HepG2 (cell line): ENCODE data around the gene LRRN4. TPM values are rescaled to one million over a fixed set of nuclear protein-coding genes. Genes with fewer than 3 reads are reported as not detected.

Experiments
- ARID2 ChIP-seq: sonication (generic); formaldehyde crosslinking; IDR thresholded peaks from 2 replicates; pipeline ENCODE4 v1.8.1; 2022; ENCODE audit warnings: mild to moderate bottlenecking, missing genetic modification reagents, borderline replicate concordance
- PHF20 ChIP-seq: sonication (generic); formaldehyde crosslinking; IDR thresholded peaks from 2 replicates; pipeline ENCODE4 v1.5.0; 2020; ENCODE audit warnings: mild to moderate bottlenecking, missing genetic modification reagents
- POLR2A ChIP-seq, 2 experiments: IDR thresholded peaks; 2 replicates each; pipeline ENCODE4 v1.6.1; 2011; ENCODE audit warnings: low read depth in 2 of 2, low read length in 2 of 2, mild to moderate bottlenecking in 1 of 2, moderate library complexity in 1 of 2; ENCODE audit not compliant: insufficient read depth in 1 of 2
- RXRB ChIP-seq: IDR thresholded peaks from 2 replicates; pipeline ENCODE4 v1.6.1; 2016; ENCODE audit warnings: borderline replicate concordance, missing genetic modification reagents, missing compliant biosample characterization
- SALL2 ChIP-seq: sonication (generic); formaldehyde crosslinking; IDR thresholded peaks from 2 replicates; pipeline ENCODE4 v1.8.1; 2023; ENCODE audit warnings: mild to moderate bottlenecking, missing genetic modification reagents, inconsistent platforms
- SNAI1 ChIP-seq: sonication (generic); formaldehyde crosslinking; IDR thresholded peaks from 2 replicates; pipeline ENCODE4 v1.5.0; 2020; ENCODE audit warnings: mild to moderate bottlenecking, missing genetic modification reagents, borderline replicate concordance
- SP1 ChIP-seq, 2 experiments: fragments of 450-650 bp in 1 of 2; sonication (generic) in 1 of 2; formaldehyde crosslinking in 1 of 2; IDR thresholded peaks; 2 replicates each; pipeline versions ENCODE4 v1.4.0 to v1.6.1; 2016 to 2020; ENCODE audit warnings: missing genetic modification reagents in 1 of 2
- ZNF33B ChIP-seq: sonication (generic); formaldehyde crosslinking; IDR thresholded peaks from 2 replicates; pipeline ENCODE4 v1.5.1; 2020; ENCODE audit warnings: mild to moderate bottlenecking, missing genetic modification reagents
- ZNF350 ChIP-seq: sonication (generic); formaldehyde crosslinking; IDR thresholded peaks from 2 replicates; pipeline ENCODE4 v1.4.0; 2020; ENCODE audit warnings: mild to moderate bottlenecking, low read depth, missing genetic modification reagents, borderline replicate concordance
- ZNF672 ChIP-seq: sonication (generic); formaldehyde crosslinking; IDR thresholded peaks from 2 replicates; pipeline ENCODE4 v1.8.1; 2022; ENCODE audit warnings: missing genetic modification reagents
- ZNF781 ChIP-seq: sonication (generic); formaldehyde crosslinking; IDR thresholded peaks from 2 replicates; pipeline ENCODE4 v1.5.1; 2020; ENCODE audit warnings: borderline replicate concordance, mild to moderate bottlenecking, missing genetic modification reagents; ENCODE audit errors: not compliant biosample characterization
- polyA plus RNA-seq, 8 experiments: library from polyadenylated mRNA; depleted of rRNA in 3 of 8; stranded (reverse) in 7 of 8; unstranded in 1 of 8; fragments of >200 nt; fragmentation: Illumina TruSeq in 4 of 8; extraction: Trizol in 4 of 8; gene quantifications; 2 replicates each; pipeline versions ENCODE4 v1.2.1 to v1.2.3, GENCODE V29; 2011 to 2016; ENCODE audit warnings: low read depth in 4 of 8, missing spikeins in 1 of 8, mixed read lengths in 1 of 8; ENCODE audit not compliant: insufficient read depth in 1 of 8
- total RNA-seq, 5 experiments: library from RNA; depleted of rRNA; stranded (reverse); fragments of >200 nt; fragmentation: Illumina TruSeq; extraction: Trizol; gene quantifications; 2 replicates each; pipeline ENCODE4 v1.2.3, GENCODE V29; 2016; ENCODE audit warnings: low read depth in 1 of 5
- TF ChIP-seq, protein P1 (sequence below): sonication (generic); formaldehyde crosslinking; IDR thresholded peaks from 2 replicates; pipeline ENCODE4 v1.4.0; 2020; ENCODE audit warnings: mild to moderate bottlenecking, missing genetic modification reagents
- TF ChIP-seq, protein P2 (sequence below): sonication (generic); formaldehyde crosslinking; IDR thresholded peaks from 2 replicates; pipeline ENCODE4; 2020; ENCODE audit warnings: missing genetic modification reagents, mild to moderate bottlenecking, borderline replicate concordance
- TF ChIP-seq, protein P3 (sequence below): sonication (generic); formaldehyde crosslinking; IDR thresholded peaks from 2 replicates; pipeline ENCODE4 v1.5.1; 2020; ENCODE audit warnings: missing genetic modification reagents, mild to moderate bottlenecking, borderline replicate concordance
- TF ChIP-seq, protein P4 (sequence below): IDR thresholded peaks from 2 replicates; pipeline ENCODE4 v1.6.1; 2016; ENCODE audit warnings: missing compliant biosample characterization, missing genetic modification reagents, borderline replicate concordance
- TF ChIP-seq, protein P5 (sequence below): sonication (generic); formaldehyde crosslinking; IDR thresholded peaks from 2 replicates; pipeline ENCODE4 v1.4.0; 2020; ENCODE audit warnings: missing genetic modification reagents
- TF ChIP-seq, protein P6 (sequence below): sonication (generic); formaldehyde crosslinking; IDR thresholded peaks from 2 replicates; pipeline ENCODE4 v1.4.0; 2020; ENCODE audit warnings: missing genetic modification reagents, mild to moderate bottlenecking, borderline replicate concordance

The LRRN4 gene
- total and polyA plus RNA-seq, 2 of the 13 experiments (the other 11 are each of a cell fraction or from before 2014, with no cell fraction given): 0.15 to 0.20 TPM

DNA sequence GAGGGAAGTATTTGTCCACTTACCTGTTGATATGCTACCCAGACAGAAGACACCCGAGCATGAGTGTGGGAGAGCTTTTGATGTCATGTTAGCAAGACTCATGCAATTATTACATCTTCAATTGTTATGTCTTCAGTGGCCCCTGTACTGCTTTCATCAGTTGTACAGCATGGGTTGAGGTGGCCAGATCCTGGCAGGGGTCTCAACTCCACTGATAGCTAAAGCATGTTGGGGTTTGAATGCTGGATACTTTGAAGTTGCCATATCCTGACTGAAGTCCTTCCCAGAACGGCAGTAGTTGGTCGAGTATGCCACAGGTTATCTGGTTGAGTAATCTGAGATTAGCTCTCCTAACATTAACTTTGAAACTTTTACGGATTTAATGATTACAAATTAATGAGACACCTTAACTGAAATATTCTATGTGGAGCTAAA, 46.7 kb downstream of the LRRN4 start (continued):
- TF ChIP-seq SP1 (IDR thresholded peaks at IDR 0.05) (no peak), SP1 (CRISPR knock-in tag; IDR thresholded peaks at IDR 0.05) (0 out of 2 replicates have a peak, but pooled peaks have one; percentile 8), RXRB (no peak), ZNF781 (CRISPR knock-in tag) (peak; percentile 29), PHF20 (CRISPR knock-in tag) (no peak), POLR2A (IDR thresholded peaks at IDR 0.05; ENCODE audit: insufficient read depth in 1 of 2, low read depth in 2 of 2, low read length in 2 of 2) (peak in 1 of 2 experiments; percentile 50; a peak in 1 of 4 replicates), SNAI1 (peak; percentile 32; the same call in 1 of the 2 replicates), ZNF672 (no peak), ARID2 (CRISPR knock-in tag) (0 out of 2 replicates have a peak, but pooled peaks have one; percentile 9), ZNF350 (CRISPR knock-in tag) (no peak), ZNF33B (CRISPR knock-in tag) (no peak), SALL2 (no peak)
- TF ChIP-seq, protein P1, sequence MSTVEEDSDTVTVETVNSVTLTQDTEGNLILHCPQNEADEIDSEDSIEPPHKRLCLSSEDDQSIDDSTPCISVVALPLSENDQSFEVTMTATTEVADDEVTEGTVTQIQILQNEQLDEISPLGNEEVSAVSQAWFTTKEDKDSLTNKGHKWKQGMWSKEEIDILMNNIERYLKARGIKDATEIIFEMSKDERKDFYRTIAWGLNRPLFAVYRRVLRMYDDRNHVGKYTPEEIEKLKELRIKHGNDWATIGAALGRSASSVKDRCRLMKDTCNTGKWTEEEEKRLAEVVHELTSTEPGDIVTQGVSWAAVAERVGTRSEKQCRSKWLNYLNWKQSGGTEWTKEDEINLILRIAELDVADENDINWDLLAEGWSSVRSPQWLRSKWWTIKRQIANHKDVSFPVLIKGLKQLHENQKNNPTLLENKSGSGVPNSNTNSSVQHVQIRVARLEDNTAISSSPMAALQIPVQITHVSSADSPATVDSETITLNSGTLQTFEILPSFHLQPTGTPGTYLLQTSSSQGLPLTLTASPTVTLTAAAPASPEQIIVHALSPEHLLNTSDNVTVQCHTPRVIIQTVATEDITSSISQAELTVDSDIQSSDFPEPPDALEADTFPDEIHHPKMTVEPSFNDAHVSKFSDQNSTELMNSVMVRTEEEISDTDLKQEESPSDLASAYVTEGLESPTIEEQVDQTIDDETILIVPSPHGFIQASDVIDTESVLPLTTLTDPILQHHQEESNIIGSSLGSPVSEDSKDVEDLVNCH: no peak
- TF ChIP-seq, protein P2, sequence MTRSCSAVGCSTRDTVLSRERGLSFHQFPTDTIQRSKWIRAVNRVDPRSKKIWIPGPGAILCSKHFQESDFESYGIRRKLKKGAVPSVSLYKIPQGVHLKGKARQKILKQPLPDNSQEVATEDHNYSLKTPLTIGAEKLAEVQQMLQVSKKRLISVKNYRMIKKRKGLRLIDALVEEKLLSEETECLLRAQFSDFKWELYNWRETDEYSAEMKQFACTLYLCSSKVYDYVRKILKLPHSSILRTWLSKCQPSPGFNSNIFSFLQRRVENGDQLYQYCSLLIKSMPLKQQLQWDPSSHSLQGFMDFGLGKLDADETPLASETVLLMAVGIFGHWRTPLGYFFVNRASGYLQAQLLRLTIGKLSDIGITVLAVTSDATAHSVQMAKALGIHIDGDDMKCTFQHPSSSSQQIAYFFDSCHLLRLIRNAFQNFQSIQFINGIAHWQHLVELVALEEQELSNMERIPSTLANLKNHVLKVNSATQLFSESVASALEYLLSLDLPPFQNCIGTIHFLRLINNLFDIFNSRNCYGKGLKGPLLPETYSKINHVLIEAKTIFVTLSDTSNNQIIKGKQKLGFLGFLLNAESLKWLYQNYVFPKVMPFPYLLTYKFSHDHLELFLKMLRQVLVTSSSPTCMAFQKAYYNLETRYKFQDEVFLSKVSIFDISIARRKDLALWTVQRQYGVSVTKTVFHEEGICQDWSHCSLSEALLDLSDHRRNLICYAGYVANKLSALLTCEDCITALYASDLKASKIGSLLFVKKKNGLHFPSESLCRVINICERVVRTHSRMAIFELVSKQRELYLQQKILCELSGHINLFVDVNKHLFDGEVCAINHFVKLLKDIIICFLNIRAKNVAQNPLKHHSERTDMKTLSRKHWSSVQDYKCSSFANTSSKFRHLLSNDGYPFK: no peak
- TF ChIP-seq, protein P3, sequence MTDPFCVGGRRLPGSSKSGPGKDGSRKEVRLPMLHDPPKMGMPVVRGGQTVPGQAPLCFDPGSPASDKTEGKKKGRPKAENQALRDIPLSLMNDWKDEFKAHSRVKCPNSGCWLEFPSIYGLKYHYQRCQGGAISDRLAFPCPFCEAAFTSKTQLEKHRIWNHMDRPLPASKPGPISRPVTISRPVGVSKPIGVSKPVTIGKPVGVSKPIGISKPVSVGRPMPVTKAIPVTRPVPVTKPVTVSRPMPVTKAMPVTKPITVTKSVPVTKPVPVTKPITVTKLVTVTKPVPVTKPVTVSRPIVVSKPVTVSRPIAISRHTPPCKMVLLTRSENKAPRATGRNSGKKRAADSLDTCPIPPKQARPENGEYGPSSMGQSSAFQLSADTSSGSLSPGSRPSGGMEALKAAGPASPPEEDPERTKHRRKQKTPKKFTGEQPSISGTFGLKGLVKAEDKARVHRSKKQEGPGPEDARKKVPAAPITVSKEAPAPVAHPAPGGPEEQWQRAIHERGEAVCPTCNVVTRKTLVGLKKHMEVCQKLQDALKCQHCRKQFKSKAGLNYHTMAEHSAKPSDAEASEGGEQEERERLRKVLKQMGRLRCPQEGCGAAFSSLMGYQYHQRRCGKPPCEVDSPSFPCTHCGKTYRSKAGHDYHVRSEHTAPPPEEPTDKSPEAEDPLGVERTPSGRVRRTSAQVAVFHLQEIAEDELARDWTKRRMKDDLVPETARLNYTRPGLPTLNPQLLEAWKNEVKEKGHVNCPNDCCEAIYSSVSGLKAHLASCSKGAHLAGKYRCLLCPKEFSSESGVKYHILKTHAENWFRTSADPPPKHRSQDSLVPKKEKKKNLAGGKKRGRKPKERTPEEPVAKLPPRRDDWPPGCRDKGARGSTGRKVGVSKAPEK: peak; percentile 5; the same call in 1 of the 2 replicates
- TF ChIP-seq, protein P4, sequence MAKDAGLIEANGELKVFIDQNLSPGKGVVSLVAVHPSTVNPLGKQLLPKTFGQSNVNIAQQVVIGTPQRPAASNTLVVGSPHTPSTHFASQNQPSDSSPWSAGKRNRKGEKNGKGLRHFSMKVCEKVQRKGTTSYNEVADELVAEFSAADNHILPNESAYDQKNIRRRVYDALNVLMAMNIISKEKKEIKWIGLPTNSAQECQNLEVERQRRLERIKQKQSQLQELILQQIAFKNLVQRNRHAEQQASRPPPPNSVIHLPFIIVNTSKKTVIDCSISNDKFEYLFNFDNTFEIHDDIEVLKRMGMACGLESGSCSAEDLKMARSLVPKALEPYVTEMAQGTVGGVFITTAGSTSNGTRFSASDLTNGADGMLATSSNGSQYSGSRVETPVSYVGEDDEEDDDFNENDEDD (CRISPR knock-in tag): no peak
- TF ChIP-seq, protein P5, sequence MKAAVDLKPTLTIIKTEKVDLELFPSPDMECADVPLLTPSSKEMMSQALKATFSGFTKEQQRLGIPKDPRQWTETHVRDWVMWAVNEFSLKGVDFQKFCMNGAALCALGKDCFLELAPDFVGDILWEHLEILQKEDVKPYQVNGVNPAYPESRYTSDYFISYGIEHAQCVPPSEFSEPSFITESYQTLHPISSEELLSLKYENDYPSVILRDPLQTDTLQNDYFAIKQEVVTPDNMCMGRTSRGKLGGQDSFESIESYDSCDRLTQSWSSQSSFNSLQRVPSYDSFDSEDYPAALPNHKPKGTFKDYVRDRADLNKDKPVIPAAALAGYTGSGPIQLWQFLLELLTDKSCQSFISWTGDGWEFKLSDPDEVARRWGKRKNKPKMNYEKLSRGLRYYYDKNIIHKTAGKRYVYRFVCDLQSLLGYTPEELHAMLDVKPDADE (CRISPR knock-in tag): peak; percentile 69; the same call in 1 of the 2 replicates
- TF ChIP-seq, protein P6, sequence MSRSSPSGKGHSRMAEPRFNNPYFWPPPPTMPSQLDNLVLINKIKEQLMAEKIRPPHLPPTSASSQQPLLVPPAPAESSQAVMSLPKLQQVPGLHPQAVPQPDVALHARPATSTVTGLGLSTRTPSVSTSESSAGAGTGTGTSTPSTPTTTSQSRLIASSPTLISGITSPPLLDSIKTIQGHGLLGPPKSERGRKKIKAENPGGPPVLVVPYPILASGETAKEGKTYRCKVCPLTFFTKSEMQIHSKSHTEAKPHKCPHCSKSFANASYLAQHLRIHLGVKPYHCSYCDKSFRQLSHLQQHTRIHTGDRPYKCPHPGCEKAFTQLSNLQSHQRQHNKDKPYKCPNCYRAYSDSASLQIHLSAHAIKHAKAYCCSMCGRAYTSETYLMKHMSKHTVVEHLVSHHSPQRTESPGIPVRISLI (CRISPR knock-in tag): no peak
